ENCODE results near the gene DPH1. TPM values are rescaled to one million over a fixed set of nuclear protein-coding genes. Genes with fewer than 3 reads are reported as not detected.

The DPH1 gene
- total and polyA plus RNA-seq, 8 donors: 30.7 to 53.3 (median 46.5) TPM

GRCh38 chr17:2090804-2091534 lies 61.0 kb downstream of the DPH1 start:
- Histone ChIP-seq H3K27ac (peak overlapping the region; percentile 20 to 87), H3K27me3 (no peaks in the 10 kb centered on the region), H3K9me3 (no peaks in the 10 kb centered on the region), H3K4me3 (no peak overlapping the region), H3K36me3 (no peaks in the 10 kb centered on the region), H3K4me1 (peaks cover 50 to 79% of the 10 kb centered on the region in 2 donors)
- DNase-seq (peak in 1 of 4 donors; percentile 87), ATAC-seq (peak; percentile 5)
- TF ChIP-seq CTCF (IDR thresholded peaks at IDR 0.05): peak in 1 of 2 donors; percentile 29
- intact Hi-C loops (cut with DNase I): no loop called here

- Histone ChIP-seq H3K36me3 (no peaks in the 10 kb centered on the region), H3K27me3 (no peaks in the 10 kb centered on the region), H3K9me3 (no peaks in the 10 kb centered on the region), H3K4me1 (peaks cover 48 to 66% of the 10 kb centered on the region in 2 donors), H3K27ac (peak overlapping the region in 1 of 2 donors; percentile 43), H3K4me3 (no peak overlapping the region)
- DNase-seq: no peak
- TF ChIP-seq CTCF (IDR thresholded peaks at IDR 0.05): no peak
- intact Hi-C loops (cut with DNase I): no loop called here
- ATAC-seq: no peak
These were observed 62.3 kb downstream of the DPH1 start for GRCh38 chr17:2092253-2092652.

- H3K4me1 ChIP-seq: peaks cover 37 to 55% of the 10 kb centered on the region in 2 donors
- H3K27ac ChIP-seq: peak overlapping the region; percentile 20 to 43
- H3K4me3 ChIP-seq: no peak overlapping the region
- intact Hi-C loops (cut with DNase I): no loop called here
- H3K36me3 ChIP-seq: no peaks in the 10 kb centered on the region
- ATAC-seq: peak; percentile 71
- peak in 2 of 4 donors; percentile 80 to 82 for DNase-seq
- no peaks in the 10 kb centered on the region for H3K9me3 ChIP-seq
- TF ChIP-seq CTCF (IDR thresholded peaks at IDR 0.05): no peak
- H3K27me3 ChIP-seq: no peaks in the 10 kb centered on the region
These were observed 63.4 kb downstream of the DPH1 start for GRCh38 chr17:2093349-2093748.

Small RNA genes within 50 kb of the gene (microRNA-seq; reads per million reads assigned to microRNA genes)
- gene MIR132 (937 to 1,075 reads per million in 2 donors), gene MIR212 (47.2 to 48.2 reads per million in 2 donors)

Other genes starting within 250 kb of the DPH1 start
- 10 to 100 TPM; 13.3 to 16.6 TPM for gene SMYD4, start 200.3 kb upstream of the DPH1 start, total RNA-seq
- gene SMYD4, start 200.3 kb upstream of the DPH1 start, polyA plus RNA-seq (ENCODE audit: insufficient read length in 6 of 6): 10 to 100 TPM; 17.1 to 24.7 (median 22.7) TPM
- gene RPA1, start 200.1 kb upstream of the DPH1 start, total RNA-seq: 10 to 100 TPM; 73.4 to 80.2 TPM
- 100 to 1,000 TPM; 107 to 150 (median 130) TPM for gene RPA1, start 200.1 kb upstream of the DPH1 start, polyA plus RNA-seq (ENCODE audit: insufficient read length in 6 of 6)
- gene RTN4RL1, start 4.8 kb upstream of the DPH1 start, total RNA-seq: 1 to 10 TPM; 2.7 to 5.1 TPM
- under 1 TPM; 0.34 to 0.77 (median 0.51) TPM for gene RTN4RL1, start 4.8 kb upstream of the DPH1 start, polyA plus RNA-seq (ENCODE audit: insufficient read length in 6 of 6)
- gene OVCA2, start 11.9 kb downstream of the DPH1 start, total RNA-seq: 10 to 100 TPM; 26.1 to 28.7 TPM
- 10 to 100 TPM in 3 of 6 donors, 1 to 10 TPM in 3; 8.1 to 13.6 (median 10.0) TPM for gene OVCA2, start 11.9 kb downstream of the DPH1 start, polyA plus RNA-seq (ENCODE audit: insufficient read length in 6 of 6)
- 10 to 100 TPM; 25.5 to 28.2 TPM for gene HIC1, start 24.9 kb downstream of the DPH1 start, total RNA-seq
- gene HIC1, start 24.9 kb downstream of the DPH1 start, polyA plus RNA-seq (ENCODE audit: insufficient read length in 6 of 6): 10 to 100 TPM; 17.4 to 37.5 (median 22.5) TPM

Data from left lung (tissue), 10 donors.